H9 (cell line): ENCODE results near the gene HS6ST3. TPM values are rescaled to one million over a fixed set of nuclear protein-coding genes. Genes with fewer than 3 reads are reported as not detected.

Source experiments
- DNase-seq: peaks from one replicate; pipeline ENCODE4 v3.0.0-alpha.2; 2017
- H2AFZ ChIP-seq: one replicate; pipeline ENCODE4 v1.6.1; 2013; ENCODE audit warnings: mild to moderate bottlenecking, low read length, control low read depth, moderate library complexity
- H2AK5ac ChIP-seq: 2 replicates; pipeline ENCODE4 v1.6.1; 2013; ENCODE audit warnings: low read length, control low read depth, mixed read lengths; ENCODE audit not compliant: insufficient read length
- H2BK120ac ChIP-seq: one replicate; pipeline ENCODE4 v1.6.1; 2013; ENCODE audit warnings: low read depth, mild to moderate bottlenecking, low read length, control low read depth, inconsistent platforms; ENCODE audit not compliant: poor library complexity, severe bottlenecking
- H2BK12ac ChIP-seq: 2 replicates; pipeline ENCODE4 v1.6.1; 2013; ENCODE audit warnings: low read length, control low read depth, mixed read lengths, low read depth; ENCODE audit not compliant: insufficient read length
- H2BK15ac ChIP-seq: 2 replicates; pipeline ENCODE4 v1.6.1; 2013; ENCODE audit warnings: low read depth, low read length, control low read depth
- H2BK20ac ChIP-seq: one replicate; pipeline ENCODE4 v1.6.1; 2013; ENCODE audit warnings: low read depth, mild to moderate bottlenecking, low read length, control low read depth, inconsistent platforms; ENCODE audit not compliant: poor library complexity, severe bottlenecking
- H2BK5ac ChIP-seq: 2 replicates; pipeline ENCODE4 v1.6.1; 2013; ENCODE audit warnings: low read length, control low read depth, mixed read lengths; ENCODE audit not compliant: insufficient read length
- H3K14ac ChIP-seq: 2 replicates; pipeline ENCODE4 v1.6.1; 2013; ENCODE audit warnings: low read length, control low read depth; ENCODE audit not compliant: insufficient read depth
- H3K18ac ChIP-seq: 2 replicates; pipeline ENCODE4 v1.6.1; 2013; ENCODE audit warnings: low read depth, mild to moderate bottlenecking, mixed read lengths, low read length, control low read depth; ENCODE audit not compliant: insufficient read length
- H3K23ac ChIP-seq: 2 replicates; pipeline ENCODE4 v1.6.1; 2013; ENCODE audit warnings: low read length, control low read depth, mixed read lengths, low read depth; ENCODE audit not compliant: insufficient read length
- H3K23me2 ChIP-seq: 2 replicates; pipeline ENCODE4 v1.6.1; 2013; ENCODE audit warnings: low read depth, mild to moderate bottlenecking, mixed read lengths, low read length, control low read depth; ENCODE audit not compliant: insufficient read length, poor library complexity, severe bottlenecking
- H3K27ac ChIP-seq: 2 replicates; pipeline ENCODE4 v1.5.1; 2013; ENCODE audit warnings: low read length, control low read depth, mixed read lengths, low read depth; ENCODE audit not compliant: insufficient read length
- H3K27me3 ChIP-seq: 2 replicates; pipeline ENCODE4 v1.6.1; 2013; ENCODE audit warnings: low read length, control low read depth, inconsistent platforms; ENCODE audit not compliant: insufficient read depth
- H3K4ac ChIP-seq: 2 replicates; pipeline ENCODE4 v1.6.1; 2013; ENCODE audit warnings: low read depth, mild to moderate bottlenecking, control low read depth, inconsistent platforms, low read length, moderate library complexity
- H3K4me1 ChIP-seq: 2 replicates; pipeline ENCODE4 v1.6.1; 2013; ENCODE audit warnings: low read length, control low read depth, inconsistent platforms; ENCODE audit not compliant: insufficient read depth
- H3K4me2 ChIP-seq: 2 replicates; pipeline ENCODE4 v1.6.1; 2013; ENCODE audit warnings: low read length, control low read depth, mixed read lengths; ENCODE audit not compliant: insufficient read length, insufficient read depth
- H3K56ac ChIP-seq: 2 replicates; pipeline ENCODE4 v1.6.1; 2013; ENCODE audit warnings: low read depth, mild to moderate bottlenecking, mixed read lengths, low read length, control low read depth; ENCODE audit not compliant: insufficient read length
- H3K79me1 ChIP-seq: 2 replicates; pipeline ENCODE4 v1.6.1; 2013; ENCODE audit warnings: low read depth, mild to moderate bottlenecking, moderate library complexity, low read length, control low read depth, inconsistent platforms; ENCODE audit not compliant: insufficient read depth, poor library complexity, severe bottlenecking
- H3K79me2 ChIP-seq: 2 replicates; pipeline ENCODE4 v1.6.1; 2013; ENCODE audit warnings: low read length, control low read depth, inconsistent platforms; ENCODE audit not compliant: insufficient read depth
- H3K9ac ChIP-seq: 2 replicates; pipeline ENCODE4 v1.6.1; 2013; ENCODE audit warnings: low read length, control low read depth, mixed read lengths; ENCODE audit not compliant: insufficient read length; ENCODE audit errors: extremely low read depth
- H3K9me3 ChIP-seq: one replicate; pipeline ENCODE4 v1.6.1; 2013; ENCODE audit warnings: low read depth, low read length, inconsistent platforms; ENCODE audit not compliant: control insufficient read depth
- H3T11ph ChIP-seq: one replicate; pipeline ENCODE4 v1.6.1; 2013; ENCODE audit warnings: mild to moderate bottlenecking, low read length, control low read depth, inconsistent platforms
- H4K20me1 ChIP-seq: one replicate; pipeline ENCODE4 v1.6.1; 2013; ENCODE audit not compliant: control insufficient read depth, insufficient read length, insufficient read depth
- H4K5ac ChIP-seq: 2 replicates; pipeline ENCODE4 v1.6.1; 2013; ENCODE audit warnings: low read depth, mild to moderate bottlenecking, mixed read lengths, low read length, control low read depth; ENCODE audit not compliant: insufficient read length
- H4K8ac ChIP-seq: replicated peaks from 2 replicates; pipeline ENCODE4 v1.6.1; 2013; ENCODE audit warnings: low read length, control low read depth, mixed read lengths, low read depth; ENCODE audit not compliant: insufficient read length
- H4K91ac ChIP-seq: 2 replicates; pipeline ENCODE4 v1.6.1; 2013; ENCODE audit warnings: low read depth, mild to moderate bottlenecking, moderate library complexity, mixed read lengths, low read length, control low read depth; ENCODE audit not compliant: insufficient read length
- H3K27ac Mint-ChIP-seq, 3 experiments: 2 replicates in 2 of 3; 3 replicates in 1 of 3; pipeline ENCODE4 v1.8.0; 2020 to 2021; ENCODE audit warnings: mixed read lengths in 3 of 3, mild to moderate bottlenecking in 1 of 3, moderate library complexity in 1 of 3
- H3K27me3 Mint-ChIP-seq: 2 replicates; pipeline ENCODE4 v1.8.0; 2021; ENCODE audit warnings: low read depth, mild to moderate bottlenecking, moderate library complexity, mixed read lengths
- H3K36me3 Mint-ChIP-seq, 3 experiments: 2 replicates in 2 of 3; 3 replicates in 1 of 3; pipeline ENCODE4 v1.8.0; 2020 to 2021; ENCODE audit warnings: low read depth in 3 of 3, mixed read lengths in 3 of 3; ENCODE audit not compliant: insufficient read depth in 1 of 3
- H3K4me1 Mint-ChIP-seq, 2 experiments: 2 replicates each; pipeline ENCODE4 v1.8.0; 2020; ENCODE audit warnings: mixed read lengths in 2 of 2
- H3K4me3 Mint-ChIP-seq, 2 experiments: 2 replicates in 1 of 2; 3 replicates in 1 of 2; pipeline ENCODE4 v1.8.0; 2020 to 2021; ENCODE audit warnings: mild to moderate bottlenecking in 2 of 2, mixed read lengths in 2 of 2, moderate library complexity in 1 of 2
- H3K9me3 Mint-ChIP-seq, 2 experiments: 2 replicates in 1 of 2; 3 replicates in 1 of 2; pipeline ENCODE4 v1.8.0; 2020; ENCODE audit warnings: mild to moderate bottlenecking in 2 of 2, mixed read lengths in 2 of 2, moderate library complexity in 1 of 2
- CTCF ChIP-seq: fragments of 200-600 bp; sonication (generic); conservative IDR thresholded peaks from 3 replicates; pipeline ENCODE4 v1.8.0; 2021; ENCODE audit warnings: antibody characterized with exemption, mild to moderate bottlenecking
- WGBS: extraction: QIAGEN DNeasy Blood & Tissue Kit; methylation state at CpG from one replicate; pipeline ENCODE4 v1.1.7; 2013; ENCODE audit warnings: missing lambda C conversion rate, low lambda C conversion rate, mixed read lengths; ENCODE audit not compliant: insufficient read length; ENCODE audit errors: extremely low coverage; 5-methylcytosine and 5-hydroxymethylcytosine counted together
- total RNA-seq: library from RNA; stranded (reverse); gene quantifications from 2 replicates; pipeline ENCODE4 v1.2.1, GENCODE V29; 2021

The HS6ST3 gene
- total RNA-seq, 1 experiment from 2014 or later = 0.44 TPM

DNA sequence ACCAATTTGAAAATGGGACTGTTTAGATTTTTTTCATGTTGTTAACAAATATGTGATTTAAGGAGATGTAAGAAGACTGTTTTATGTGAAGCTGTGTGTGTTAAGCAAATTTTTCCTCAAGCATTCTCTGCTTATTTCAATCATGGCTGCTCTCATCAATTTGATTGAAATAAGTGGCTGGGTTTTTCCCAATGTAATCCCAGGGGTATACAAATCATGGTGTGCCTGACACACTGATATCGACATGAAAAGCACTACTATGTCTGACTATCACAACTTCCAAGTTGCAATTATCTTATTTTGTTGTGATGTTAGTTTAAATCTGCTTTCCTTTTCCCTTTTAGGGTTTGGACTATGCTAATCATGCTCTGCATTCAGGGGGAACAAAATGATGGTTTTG is 283.7 kb downstream of the HS6ST3 start:
- Histone ChIP-seq H2BK12ac (no peak overlapping the region), H3K9ac (no peak overlapping the region), H3K9me3 (no peaks in the 10 kb centered on the region), H3K56ac (no peak overlapping the region), H2AFZ (no peak overlapping the region), H4K91ac (no peak overlapping the region), H2AK5ac (no peak overlapping the region), H2BK120ac (no peak overlapping the region), H4K8ac (no peak overlapping the region), H3K4ac (no peak overlapping the region), H2BK15ac (no peak overlapping the region), H4K20me1 (no peaks in the 10 kb centered on the region), H3K79me1 (no peaks in the 10 kb centered on the region), H3K23ac (no peak overlapping the region), H2BK20ac (no peak overlapping the region), H3K18ac (no peak overlapping the region), H4K5ac (no peak overlapping the region), H3K27ac (no peak overlapping the region), H3K4me1 (no peaks in the 10 kb centered on the region), H3K23me2 (no peaks in the 10 kb centered on the region), H2BK5ac (no peak overlapping the region), H3K4me2 (no peak overlapping the region), H3K27me3 (no peaks in the 10 kb centered on the region), H3K79me2 (0 out of 2 replicates have a peak, but pooled peaks cover 2% of the 10 kb centered on the region), H3T11ph (no peak overlapping the region), H3K14ac (no peak overlapping the region)
- TF ChIP-seq CTCF = no peak
- Mint-ChIP-seq H3K27me3 (no peaks in the 10 kb centered on the region), H3K27ac (no peak overlapping the region), H3K36me3 (no peaks in the 10 kb centered on the region), H3K4me3 (no peak overlapping the region), H3K4me1 (peaks cover 8 to 9% of the 10 kb centered on the region in 2 experiments), H3K9me3 (no peaks in the 10 kb centered on the region)
- no peak for DNase-seq
- WGBS = no CpG with 5 or more reads among the region's 1 CpG
